GM18867 (cell line): Measurements from ENCODE around the gene FRRS1L.

Experiments
- ATAC-seq: cut with Tn5 transposase; IDR thresholded peaks from one replicate; pipeline ENCODE4 v1.9.1; 2021; ENCODE audit warnings: mild to moderate bottlenecking, moderate library complexity; ENCODE audit not compliant: unreplicated experiment

FRRS1L gene

DNA sequence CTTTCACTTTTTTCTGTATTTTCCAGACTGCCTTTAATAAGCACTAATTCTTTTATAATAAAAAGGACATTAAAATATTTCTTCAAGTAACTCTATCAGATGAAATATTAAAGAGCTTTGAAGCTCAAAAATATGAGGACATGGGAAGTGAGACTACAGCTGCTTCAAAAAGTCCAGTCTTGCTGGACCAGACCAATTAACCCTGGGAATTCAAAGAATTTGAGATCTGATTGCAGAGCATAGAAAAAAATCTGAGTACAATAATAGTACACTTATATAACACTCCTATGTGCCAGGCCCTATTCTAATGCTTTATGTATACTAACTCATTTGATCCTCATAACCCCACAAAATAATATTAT is 57.1 kb downstream of the FRRS1L start:
- no peak for ATAC-seq

DNA sequence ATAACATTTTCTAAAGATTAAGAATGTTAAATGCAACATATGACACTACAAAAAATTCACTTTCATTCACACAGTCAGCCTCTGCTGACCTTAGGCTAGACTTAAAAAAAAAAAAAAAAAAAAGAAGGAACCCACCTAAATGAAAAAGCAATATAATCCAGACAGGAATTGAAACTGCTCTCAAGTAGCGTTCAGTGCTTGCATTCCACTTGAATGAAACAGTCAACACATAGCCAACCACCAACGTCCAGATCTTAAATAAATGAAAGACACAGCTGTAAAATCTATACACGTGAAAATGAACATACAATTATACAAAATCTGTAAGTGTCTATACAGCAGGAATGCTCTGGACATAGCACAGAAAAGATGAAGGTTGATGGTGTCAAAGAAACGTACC is 58.7 kb downstream of the FRRS1L start:
- ATAC-seq, result no peak

DNA sequence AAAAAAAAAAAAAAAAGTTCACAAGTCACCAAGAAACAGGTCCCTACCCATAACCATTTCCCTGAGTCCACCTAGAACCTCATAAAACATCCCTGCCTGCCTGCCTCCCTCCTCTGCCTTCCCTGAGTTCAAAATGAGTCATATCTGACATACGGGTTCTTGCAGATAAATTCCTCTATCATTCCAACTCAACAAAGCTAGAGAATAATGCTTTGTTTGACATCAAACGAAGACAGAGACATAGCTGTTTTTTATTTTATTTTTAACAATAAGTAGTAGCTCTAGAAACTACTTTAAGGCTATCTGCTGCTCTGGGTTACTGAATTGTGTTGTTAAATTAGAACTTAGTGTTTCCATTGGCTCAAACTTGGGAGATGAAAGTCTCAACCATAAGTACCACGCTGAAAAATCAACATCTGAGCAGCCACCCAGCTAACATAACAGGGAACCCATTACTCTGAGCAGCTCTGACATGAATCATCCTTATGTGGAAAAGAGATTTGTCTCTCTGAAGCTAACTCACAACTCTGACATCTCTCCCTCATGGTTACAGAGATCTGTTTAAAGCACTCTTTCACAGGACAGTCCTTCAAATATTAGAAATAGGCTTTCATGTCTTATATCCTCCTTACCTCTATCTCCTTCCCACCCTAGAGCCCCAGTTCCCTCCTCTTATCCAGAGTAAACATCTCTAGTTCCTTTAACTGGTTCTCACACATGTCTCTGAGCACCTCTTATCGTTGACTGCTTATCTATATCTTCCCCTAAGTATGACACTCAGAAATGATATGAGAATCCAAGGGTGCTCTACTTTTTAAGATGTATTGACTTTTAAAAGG is 59.4 kb downstream of the FRRS1L start:
- no peak for ATAC-seq

- ATAC-seq, result peak; percentile 77
These were observed 65.2 kb downstream of the FRRS1L start for GRCh38 chr9:109101810-109102209.

GRCh38 chr9:109101202-109101595 is 65.8 kb downstream of the FRRS1L start:
- ATAC-seq, result no peak

GRCh38 chr9:109100543-109101201 is 66.4 kb downstream of the FRRS1L start:
- ATAC-seq, result no peak

GRCh38 chr9:109098960-109099308 is 68.1 kb downstream of the FRRS1L start:
- no peak for ATAC-seq

DNA sequence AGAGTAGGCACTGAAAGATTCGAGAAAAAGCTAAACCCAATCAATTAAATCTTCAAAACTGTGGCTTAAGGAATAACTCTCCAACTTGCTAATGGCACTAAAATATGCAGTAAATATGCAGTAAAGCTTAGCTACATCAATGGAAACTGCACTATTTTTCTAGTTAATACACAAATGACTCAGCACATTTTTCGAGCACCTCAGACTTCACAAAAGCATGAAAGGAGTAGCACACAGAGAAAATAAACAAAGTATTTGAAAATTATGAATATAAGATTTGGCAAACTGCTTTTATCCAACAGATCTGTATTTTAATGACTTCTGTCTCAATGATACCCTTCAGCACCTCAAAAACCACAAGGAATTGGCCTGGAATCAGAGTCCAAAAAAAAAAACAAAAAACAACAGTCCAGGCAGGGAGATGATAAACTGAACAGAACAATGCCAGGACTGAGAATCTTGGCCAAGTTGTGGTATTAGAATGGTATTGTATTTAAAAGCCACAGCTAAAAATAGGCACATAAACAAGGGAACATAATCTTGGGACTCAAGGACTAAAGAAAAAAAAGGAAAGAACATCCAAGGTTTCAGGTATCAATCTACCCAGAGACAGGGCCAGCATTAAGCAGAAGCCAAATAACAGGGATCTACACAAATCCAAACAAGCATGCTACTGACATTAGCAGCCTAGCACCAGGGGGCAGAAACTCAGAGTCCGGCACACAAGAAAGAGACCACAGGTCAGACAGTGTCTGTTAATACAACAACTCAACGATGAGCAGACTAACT is 68.7 kb downstream of the FRRS1L start:
- ATAC-seq, result no peak

GRCh38 chr9:109097146-109097545 is 69.9 kb downstream of the FRRS1L start:
- no peak for ATAC-seq

- ATAC-seq, result no peak
These were observed 71.7 kb downstream of the FRRS1L start for GRCh38 chr9:109095321-109095720.

DNA sequence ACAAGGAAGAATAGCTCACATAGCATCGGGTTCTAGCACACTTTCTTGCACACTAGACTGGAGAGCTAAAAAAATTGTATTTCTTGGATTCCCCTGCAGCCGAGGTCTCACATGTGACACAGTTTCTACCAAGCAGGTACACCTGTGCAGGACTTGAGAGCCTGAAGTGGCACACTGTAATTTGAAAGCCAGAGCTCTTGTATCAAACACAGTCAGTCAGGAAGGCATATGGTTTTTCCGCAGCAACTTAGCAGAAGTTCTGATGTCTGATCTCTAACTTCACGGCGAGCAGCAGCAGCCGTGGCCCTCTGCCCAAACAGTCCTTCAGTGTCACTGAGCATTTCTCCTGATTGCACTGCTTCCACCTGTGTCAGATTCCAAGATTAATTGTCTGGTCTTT is 72.8 kb downstream of the FRRS1L start:
- no peak for ATAC-seq

GRCh38 chr9:109092587-109092986 is 74.5 kb downstream of the FRRS1L start:
- no peak for ATAC-seq

DNA sequence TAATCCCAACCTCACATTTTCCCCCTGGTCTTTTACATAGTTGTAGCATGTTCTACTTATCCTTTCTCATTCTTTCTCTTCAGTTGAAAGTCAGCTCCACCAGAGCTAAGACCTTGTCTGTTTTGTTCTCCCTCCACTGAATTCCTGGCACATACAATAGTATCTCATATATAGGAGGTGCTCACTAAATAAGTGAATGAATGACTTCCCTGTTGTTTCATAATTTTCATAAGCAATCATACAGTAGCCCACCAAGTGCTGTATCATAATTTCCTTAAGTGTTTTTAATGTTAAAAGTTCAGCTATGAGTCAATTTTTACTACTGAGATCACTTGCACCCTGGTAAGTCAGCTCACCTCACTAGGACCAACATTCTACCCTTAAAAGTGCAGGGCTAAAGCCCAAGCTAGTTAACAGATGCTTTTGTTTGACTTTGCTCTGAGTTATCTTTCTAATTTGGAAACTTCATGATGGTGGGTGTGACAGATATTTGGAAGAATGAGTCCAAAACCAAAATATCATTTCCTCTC is 74.9 kb downstream of the FRRS1L start:
- no peak for ATAC-seq

DNA sequence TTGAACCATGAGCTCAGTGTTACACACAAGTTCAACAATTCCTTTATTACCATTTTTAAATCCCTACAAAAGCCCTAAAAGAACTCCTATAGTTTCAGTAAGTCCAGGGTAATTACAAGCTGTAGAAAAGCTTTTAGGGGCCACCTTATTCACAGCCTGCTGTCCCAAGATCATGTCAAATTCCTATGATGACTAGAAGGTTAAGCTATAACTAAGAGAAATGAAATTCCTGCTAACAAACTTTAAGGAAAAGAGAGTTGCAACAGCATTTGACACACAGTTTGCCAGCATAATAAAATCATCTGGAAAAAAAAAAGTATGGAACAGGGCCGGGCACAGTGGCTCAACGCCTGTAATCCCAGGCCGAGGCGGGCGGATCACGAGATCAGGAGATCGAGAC is 78.8 kb downstream of the FRRS1L start:
- ATAC-seq, result no peak

DNA sequence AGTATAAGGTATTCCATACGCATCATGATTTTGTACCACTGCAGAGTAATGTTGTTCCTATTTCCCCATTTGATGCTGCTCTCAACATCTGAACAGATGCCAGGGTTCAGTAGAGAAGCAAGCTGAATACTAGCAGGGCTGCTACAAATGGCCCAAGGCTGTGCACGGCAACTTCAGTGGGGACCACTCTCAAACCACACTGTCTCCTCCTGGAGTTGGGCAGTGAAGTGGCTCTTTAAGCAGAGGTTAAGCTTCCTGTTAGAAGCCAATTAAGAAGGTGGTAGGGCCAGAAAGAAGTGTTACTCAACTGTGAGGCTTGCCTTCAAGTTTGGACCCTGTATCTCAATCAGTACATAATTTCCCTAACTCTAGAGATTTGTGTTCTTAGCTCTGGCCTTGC is 79.3 kb downstream of the FRRS1L start:
- ATAC-seq, result no peak

GRCh38 chr9:109086221-109086620 is 80.8 kb downstream of the FRRS1L start:
- no peak for ATAC-seq

GRCh38 chr9:109085510-109085909 is 81.5 kb downstream of the FRRS1L start:
- no peak for ATAC-seq

GRCh38 chr9:109083813-109084405 is 83.1 kb downstream of the FRRS1L start:
- no peak for ATAC-seq

- ATAC-seq, result no peak
These were observed 83.9 kb downstream of the FRRS1L start for GRCh38 chr9:109083141-109083540.

GRCh38 chr9:109082091-109082620 is 84.9 kb downstream of the FRRS1L start:
- no peak for ATAC-seq
